Anterior cingulate cortex (tissue), 58 donors: ENCODE results near the gene ZNF326.
"Not testable (repeated sequence)": the region's sequence is repeated elsewhere in the genome, so short reads cannot be mapped to it uniquely, and the experiment has no call there.

Experiments used
- DNase-seq, 58 donors: peaks; one replicate each; lab custom pipeline; 2025; lab: John Stamatoyannopoulos, UW

Gene ZNF326

DNA sequence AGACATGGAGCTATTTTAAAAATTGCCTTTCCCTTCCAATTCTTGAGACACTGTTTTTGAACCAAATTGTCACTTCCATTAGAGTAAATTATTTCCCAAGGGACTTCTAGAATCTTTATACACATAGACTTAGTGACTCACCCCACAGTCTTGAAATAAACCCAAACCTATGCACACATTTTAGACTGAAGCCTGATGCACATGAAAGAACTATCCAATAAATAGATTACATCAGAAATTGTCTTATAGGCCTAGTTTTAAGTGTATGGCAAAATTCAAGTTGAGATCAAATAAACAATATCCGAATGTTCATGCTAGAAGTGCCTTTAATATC, 32.2 kb upstream of the ZNF326 start:
- DNase-seq = no peak

DNA sequence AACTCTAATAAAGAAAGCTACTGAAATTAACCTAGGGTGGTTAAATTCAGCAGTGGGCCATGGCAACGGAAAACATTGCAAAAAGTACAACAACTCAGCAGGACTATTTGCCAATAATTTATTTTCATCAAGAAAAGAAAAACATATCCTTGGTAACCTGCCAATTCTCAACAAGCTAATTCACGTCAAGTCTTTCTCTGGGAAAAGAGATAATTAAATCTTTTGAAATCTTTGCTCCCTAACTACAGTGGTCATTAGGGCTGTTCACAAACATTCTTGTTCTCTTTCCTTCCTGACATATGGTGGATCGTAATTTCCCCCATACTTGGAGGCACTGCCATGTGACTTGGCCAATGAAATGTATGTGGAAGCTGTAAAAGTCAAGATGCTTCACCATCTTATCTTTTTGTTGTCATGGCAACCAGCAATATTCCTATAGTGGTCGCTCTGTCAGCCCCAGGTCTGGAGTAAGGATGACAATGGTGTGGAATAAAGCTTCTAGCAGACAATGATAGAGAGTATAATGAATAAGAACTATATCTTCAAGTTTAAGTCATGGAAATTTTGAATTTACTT, 29.6 kb upstream of the ZNF326 start:
- DNase-seq = no peak

DNA sequence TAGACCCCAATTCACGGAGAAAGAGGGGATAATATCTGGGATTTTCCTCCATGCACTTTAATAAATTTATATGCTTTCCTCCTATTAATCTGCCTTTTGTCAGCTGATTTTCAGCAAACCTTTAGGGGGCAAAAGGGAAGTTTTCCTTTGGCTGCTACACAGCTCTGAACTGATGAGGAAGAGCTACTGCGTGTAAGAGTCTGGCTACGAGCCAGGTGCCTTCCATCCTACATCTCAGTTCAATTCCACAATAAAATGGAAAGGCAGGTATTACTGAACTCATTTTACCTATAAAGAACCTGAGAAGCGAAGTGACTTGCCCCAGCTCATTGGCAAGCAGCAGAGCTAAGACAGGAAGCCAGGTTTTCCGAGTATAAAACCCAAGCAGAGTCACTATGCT, 28.3 kb upstream of the ZNF326 start:
- no peak for DNase-seq

DNA sequence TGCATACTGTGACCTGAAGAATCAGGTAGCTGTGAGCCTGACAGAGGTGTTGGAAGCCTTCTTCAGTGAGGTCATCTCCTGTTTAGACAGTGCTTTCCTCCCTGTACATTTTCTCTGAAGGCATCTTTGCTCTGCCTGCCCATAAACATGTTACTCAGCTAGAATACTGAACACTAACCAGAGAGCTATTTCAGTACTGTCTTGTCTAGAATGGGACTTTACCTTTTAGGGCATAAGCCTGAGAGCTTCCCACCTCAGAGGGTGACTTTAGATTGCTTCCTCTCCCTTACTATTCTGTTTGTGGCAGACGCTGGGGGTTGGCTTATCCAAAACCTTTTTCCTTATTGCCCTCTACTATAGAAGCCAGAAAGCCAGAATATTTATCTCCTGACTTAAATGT, 23.3 kb upstream of the ZNF326 start:
- DNase-seq = no peak

DNA sequence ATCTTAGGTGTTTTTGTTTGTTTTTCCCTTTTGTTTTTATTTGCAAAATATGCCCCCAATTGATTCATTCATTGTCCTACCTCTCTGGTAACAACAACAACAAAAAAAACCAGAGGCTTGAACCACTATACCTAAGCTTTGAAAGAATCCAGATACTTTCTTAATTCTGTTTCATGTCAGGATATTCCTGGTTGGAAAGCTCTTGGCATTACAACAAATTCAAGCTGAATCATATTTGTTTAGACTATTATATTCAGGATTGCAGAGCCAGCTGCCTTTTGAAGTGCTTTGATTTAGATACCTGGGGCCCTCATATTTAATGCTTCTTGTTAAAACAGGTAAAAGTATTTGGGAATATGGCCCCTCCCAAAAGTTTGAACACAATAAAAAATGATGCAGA, 22.9 kb upstream of the ZNF326 start:
- DNase-seq = no peak

DNA sequence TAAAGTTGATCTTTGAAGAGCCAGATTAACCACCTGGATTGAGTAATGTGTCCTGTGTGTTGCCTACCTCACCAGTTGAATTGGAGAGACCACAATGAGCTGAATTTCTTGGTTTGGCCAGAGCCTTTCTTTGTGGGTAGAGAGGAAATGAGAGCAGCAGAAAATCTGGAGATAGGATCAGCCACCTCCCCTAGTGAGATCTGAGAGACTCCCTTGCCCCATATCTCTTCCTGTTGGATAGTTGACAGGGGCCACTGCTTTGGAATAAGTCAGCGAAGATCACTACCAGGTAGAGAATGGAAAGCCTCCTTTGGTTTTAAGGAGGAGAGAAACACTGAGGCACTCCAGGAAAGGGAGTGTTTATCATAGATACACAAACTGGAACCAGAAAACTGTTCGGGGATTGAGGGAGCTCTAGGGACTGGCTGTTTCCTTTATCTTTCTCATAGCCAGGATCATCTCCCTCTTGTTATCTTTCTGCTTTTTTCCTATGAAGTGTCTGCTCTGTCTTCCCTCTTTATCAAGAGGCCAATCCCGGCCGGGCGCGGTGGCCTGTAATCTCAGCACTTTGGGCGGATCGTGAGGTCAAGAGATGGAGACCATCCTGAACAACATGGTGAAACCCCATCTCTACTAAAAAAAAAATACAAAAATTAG, 21.3 kb upstream of the ZNF326 start:
- DNase-seq = no peak

DNA sequence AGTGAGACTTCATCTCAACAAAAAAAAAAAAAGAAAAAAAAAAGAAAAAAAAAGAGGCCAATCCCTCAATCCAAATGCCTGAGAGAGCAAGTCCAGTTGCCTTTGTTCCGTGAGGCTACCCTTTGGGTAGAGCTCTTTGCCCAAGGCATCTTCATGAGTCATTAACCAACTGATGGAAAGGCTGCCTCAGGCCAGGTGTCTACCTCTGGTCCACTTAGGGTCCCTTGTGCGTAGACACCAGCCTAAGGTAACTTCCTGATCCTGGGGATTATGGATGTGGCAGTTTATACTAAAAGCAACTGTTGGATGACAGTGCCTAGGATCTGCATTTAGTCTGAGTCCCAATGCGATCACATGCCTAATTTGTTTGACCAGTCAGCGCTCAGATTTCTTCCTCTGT, 20.7 kb upstream of the ZNF326 start:
- no peak for DNase-seq

DNA sequence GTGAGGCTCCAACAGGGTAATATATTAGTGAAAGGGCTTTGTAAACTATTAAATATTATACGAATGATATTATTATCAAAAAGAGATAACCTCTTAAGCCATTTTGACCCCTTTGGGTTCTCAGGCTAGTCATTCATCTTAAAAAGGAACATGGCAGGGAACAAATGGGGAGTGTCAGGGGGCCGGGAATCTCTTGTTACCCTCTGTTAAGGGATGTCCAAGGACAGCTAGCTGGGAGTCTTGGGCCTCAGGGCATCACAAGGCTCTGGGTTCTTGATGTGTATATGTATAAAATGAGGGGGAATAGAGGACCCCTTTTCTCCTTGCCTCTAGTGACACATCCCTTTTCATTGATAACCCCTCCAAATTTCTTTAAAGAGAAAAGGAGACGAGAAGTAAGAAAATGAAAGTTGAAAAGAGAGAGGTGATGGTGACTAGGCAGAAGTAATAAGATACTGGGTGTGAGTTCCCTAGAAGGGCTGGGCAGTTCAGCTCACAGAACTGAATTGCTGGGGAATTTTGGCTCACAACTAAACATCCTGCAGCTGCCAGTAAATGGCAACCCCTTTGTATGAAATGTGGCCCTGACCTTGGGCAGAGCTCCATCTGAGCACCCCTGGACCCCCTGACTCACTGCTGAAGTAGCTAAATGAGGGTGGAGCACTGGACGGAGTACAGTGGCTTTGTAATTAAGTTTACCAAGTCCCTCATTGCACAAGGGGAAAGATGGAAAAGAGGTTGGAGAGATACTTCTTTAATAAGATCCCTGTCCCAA, 20.0 kb upstream of the ZNF326 start:
- DNase-seq = no peak

DNA sequence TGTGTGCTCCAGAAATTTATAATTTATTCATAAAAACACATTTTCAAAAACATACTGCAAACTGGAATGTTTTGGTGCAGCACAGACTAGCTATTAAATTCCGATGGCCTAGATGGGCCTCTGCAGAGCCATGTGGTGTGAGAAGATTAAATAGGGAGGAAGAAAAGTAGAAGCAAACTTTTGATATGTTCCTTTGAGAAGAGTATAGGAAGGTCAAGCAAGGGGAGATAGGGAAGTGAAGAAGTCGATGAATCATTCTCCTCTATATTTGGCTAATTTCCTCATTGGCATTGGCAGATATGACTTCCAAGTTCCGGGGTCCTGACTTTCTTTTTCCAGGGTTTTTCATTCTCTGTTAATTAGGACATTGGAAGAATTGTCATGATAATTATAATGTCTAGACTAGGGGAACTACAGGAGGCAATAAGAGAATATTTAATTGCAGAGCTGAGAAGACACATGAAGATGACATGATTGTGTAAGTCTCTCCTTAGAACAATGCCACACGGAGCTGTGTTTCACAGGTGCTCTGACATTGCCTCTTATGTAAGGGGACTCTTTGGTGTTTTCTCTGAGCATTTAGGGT, 19.3 kb upstream of the ZNF326 start:
- no peak for DNase-seq

DNA sequence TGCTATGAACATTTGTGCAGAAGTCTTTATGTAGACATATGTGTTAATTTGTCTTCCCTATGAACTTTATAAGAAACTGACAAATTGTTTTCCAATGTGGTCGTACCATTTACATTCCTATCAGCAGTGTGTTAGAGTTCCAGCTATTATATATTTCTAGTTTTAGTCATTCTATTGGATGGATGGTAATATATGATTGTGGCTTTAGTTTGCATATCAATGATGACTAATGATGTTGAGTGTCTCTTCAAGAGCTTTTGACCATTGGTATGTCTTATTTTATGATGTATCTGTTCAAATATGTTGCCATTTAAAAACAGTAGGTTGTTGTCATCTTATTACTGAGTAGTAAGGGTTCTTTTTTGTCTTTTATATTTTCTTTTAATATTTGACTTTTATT, 16.2 kb upstream of the ZNF326 start:
- no peak for DNase-seq

DNA sequence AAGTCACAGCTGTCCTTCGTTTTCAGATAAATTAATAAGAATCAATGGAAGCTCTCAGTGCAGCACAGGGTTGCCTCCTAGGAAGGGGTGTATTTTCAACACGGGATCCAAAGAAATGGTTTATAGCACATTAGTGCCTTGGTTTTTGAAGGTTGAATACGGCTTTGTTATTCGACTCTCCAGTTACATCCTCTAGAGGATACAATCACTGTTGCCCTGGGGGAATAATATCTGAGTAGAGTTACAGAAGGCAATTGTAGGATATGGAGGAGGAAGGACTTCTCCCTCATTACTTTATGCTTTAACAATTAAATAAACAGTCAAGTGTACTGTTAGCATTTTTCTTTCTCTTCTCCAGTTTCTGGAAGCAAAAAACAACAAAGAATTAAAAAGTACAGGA, 14.3 kb upstream of the ZNF326 start:
- DNase-seq = no peak

DNA sequence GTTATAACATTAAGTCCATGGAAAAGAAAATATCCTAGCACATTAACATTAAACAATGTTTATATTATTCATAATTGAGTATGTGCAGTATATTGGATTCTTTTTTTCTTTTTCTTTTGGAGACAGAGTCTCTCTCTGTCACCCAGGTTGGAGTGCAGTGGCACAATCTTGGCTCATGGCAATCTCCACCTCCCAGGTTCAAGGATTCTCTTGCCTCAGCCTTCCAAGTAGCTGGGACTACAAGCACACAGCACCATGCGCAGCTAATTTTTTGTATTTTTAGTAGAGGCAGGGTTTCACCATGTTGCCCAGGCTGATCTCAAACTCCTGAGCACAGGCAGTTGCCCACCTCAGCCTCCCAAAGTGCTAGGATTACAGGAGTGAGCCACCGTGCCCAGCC, 12.1 kb upstream of the ZNF326 start:
- not testable (repeated sequence) for DNase-seq

DNA sequence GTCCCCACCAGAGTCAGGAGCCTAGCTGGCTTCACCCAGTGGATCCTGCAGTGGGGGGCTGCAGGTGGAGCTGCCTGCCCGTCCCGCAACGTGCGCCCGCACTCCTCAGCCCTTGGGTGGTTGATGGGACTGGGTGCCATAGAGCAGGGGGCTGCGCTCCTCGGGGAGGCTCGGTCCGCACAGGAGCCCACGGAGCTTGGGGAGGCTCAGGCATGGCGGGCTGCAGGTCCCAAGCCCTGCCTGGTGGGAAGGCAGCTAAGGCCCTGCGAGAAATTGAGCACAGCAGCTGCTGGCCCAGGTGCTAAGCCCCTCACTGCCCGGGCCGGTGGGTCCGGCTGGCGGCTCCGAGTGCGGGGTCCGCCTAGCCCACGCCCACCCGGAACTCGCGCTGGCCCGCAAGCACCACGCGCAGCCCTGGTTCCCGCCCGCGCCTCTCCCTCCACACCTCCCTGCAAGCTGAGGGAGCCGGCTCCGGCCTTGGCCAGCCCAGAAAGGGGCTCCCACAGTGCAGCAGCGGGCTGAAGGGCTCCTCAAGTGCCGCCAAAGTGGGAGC, 10.3 kb upstream of the ZNF326 start:
- DNase-seq = not testable (repeated sequence)

DNA sequence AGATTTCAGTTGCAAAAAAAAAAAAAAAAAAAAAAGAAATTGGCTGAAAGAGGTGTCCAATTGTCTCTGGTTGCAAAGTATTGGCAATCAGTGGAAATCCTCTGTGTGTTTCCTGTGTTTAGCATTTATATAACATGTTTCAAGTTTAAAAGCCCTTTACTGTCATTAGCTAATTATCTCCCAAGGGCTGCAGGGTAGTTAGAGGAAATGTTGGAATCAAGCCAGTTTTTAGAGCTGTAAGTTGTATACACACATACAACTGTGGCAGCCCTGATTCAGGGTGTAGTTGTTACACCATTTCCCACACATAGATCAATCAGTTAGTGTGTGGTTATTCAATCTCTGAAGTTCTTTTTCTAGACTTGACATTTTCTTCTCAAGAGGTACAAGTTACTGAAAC, 8.9 kb upstream of the ZNF326 start:
- no peak for DNase-seq

DNA sequence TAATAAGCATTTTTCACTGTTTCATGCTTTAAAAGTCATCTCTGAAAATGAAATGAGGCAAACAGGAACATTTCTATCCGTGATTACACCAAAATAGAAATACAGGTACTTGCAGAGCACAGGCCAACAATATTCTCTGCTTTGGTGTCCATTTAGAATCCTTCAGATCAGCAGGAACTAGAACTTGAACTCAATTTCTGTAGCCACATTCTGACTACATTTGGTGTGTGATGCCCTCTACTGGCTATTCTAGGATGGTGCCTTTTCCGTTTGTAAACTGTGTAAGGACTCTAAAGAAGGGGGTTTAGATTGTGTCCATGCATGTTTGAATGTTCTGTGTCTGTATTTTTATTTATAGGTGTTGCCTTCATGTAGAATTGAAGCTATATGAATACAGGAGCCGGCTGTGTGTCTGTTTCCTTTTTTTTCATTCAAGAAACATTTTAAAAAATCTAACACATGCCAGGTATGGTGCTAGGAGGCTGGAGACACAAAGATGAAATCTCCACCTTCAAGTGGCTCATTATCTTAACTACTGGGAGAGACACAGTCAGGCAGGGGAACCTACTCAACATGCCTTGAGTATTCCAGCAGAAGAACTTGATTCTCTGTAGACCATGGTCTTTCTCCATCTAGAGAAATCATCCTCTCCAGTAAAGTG, 7.6 kb upstream of the ZNF326 start:
- peak in 40 of 58 donors; percentile 2 to 75 (median 21) for DNase-seq

DNA sequence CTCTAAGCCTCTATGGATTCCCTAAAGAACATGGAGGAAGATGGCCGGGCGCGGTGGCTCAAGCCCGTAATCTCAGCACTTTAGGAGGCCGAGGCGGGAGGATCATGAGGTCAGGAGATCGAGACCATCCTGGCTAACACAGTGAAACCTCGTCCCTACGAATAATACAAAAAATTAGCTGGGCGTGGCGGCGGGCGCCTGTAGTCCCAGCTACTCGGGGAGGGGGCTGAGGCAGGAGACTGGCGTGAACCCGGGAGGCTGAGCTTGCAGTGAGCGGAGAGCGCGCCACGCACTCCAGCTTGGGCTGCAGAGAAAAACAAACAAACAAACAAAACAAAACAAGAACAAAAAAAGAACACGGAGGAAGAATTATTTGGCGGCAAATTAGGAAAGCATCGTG, 5.8 kb upstream of the ZNF326 start:
- DNase-seq = no peak

DNA sequence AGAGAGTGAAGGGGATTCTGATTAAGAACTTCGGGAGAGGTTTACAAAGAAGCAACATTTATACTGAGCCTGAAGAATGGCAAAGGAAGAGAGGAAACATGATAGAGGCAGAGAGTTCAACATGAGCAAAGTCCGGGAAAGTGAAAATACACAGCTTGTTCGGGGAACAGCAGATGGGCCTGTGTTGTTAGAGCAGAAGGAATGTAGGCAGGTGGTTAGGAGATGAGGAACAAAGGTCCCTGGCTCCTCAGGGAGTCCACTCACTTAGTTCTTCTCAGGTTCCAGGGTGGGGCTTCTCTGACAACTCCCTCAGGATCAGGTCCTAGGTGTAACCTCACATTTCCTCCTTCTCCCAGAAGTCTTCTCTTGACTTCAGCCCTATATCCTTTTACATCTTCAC, 5.1 kb upstream of the ZNF326 start:
- no peak for DNase-seq

DNA sequence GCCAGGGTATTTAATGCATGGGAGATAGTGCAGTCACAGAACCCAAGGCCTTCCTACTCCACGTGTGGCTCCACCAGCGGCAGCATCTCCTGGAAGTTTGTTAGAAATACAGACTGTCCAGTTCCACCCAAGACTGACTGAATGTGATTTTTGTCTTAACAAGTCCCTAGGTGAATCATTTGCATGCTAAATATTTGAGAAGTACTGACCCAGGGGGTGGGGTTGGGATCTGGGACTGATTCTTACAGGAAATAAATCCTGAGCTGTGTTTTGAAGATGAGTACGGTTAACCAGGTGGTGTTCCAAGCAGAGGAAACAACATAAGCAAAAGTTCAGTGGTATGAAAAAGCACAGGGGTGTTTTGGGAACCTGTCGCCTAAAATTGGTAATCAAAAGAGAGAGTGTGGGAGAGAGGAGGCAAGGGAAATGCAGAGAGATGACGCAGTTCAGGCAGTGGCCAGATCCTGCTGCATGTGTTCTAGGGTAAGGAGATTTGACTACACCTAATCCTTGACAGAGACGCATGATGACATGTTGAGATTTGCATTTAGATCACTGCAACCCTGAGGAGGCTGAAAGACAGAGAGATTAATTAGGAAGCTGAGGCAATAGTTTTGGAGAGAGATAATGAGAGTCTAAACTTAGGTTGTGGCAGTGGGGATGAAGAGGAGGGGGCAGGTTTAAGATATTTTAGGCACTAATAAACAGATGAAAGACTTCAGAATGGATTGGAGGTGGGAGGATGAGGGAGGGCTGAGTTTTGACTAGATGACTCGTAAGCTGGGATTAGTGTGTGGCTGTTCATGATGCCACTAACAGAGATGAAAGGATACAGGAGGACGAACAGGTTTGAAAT, 3.7 kb upstream of the ZNF326 start:
- DNase-seq = no peak

DNA sequence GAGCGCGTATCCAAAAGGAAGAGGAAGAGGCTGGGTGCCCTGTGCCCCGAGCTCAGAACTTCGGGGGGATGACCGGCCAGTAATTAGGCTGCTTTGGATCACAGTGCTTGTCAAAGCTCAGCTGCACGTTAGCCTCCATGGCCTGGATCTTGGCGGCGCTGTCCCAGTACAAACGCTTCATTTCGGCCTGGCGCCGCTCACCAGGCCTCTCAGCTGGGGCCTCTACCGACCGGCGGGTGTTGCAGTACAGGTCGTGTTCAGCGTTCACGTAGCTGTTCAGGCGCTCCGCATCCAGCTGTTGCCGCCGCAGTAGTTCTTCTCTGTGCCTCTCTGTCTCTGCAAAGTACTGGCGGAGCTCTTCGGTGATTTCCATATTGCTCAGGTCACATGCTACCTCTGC, 1.4 kb upstream of the ZNF326 start:
- DNase-seq = no peak

DNA sequence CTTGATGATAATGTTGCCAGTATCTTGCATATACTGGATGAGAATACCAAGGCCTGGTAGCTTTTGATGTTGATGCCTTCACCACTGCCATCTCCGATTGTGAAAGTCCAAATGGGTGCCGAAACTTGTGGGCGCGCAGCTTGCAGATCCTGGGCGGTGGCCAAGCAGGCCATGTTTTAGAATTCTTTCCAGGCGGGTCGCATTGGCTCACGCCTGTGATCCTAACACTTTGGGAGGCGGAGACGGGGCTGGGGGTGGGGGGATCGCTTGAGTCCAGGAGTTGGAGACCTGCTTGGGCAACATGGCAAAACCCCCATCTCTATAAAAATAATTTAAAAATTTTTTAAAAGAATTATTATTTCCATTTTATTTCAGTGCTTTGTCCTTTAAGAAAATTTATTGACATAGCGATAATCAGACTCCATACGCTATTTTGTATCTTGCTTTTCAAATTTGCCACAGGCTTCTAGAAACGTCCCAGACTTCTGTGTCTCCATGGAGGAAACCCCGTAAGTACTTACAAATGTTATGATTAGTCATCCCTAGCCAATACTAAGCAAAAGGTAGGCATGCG, 592 bp upstream of the ZNF326 start:
- peak in 2 of 58 donors; percentile 5 to 6 for DNase-seq
